HepG2 (cell line): ENCODE measurements around the gene SSTR5. TPM values are rescaled to one million over a fixed set of nuclear protein-coding genes. Genes with fewer than 3 reads are reported as not detected.
A peak's percentile ranks its signal among the peaks of the same experiment; 100 is the strongest.

Source experiments
- ARNT2 ChIP-seq: sonication (generic); formaldehyde crosslinking; IDR thresholded peaks from 2 replicates; pipeline ENCODE4 v1.8.0; 2022; ENCODE audit warnings: mild to moderate bottlenecking, low read depth, missing genetic modification reagents, moderate library complexity
- ATF3 ChIP-seq: sonication (generic); formaldehyde crosslinking; IDR thresholded peaks from 2 replicates; pipeline ENCODE4 v1.4.0; 2020; ENCODE audit warnings: missing genetic modification reagents
- ATRX ChIP-seq: sonication (generic); formaldehyde crosslinking; IDR thresholded peaks from 2 replicates; pipeline ENCODE4 v1.4.0; 2020; ENCODE audit warnings: missing genetic modification reagents, borderline replicate concordance
- CHD4 ChIP-seq: fragments of 200-600 bp; sonication (generic); IDR thresholded peaks from 2 replicates; pipeline ENCODE4 v1.7.0; 2017; ENCODE audit warnings: mild to moderate bottlenecking, low read length, borderline replicate concordance
- EED ChIP-seq: sonication (generic); formaldehyde crosslinking; IDR thresholded peaks from 2 replicates; pipeline ENCODE4 v1.5.0; 2020; ENCODE audit warnings: mild to moderate bottlenecking, missing genetic modification reagents
- GABPB1 ChIP-seq: IDR thresholded peaks from 2 replicates; pipeline ENCODE4 v1.6.1; 2016; ENCODE audit warnings: mild to moderate bottlenecking, missing genetic modification reagents, moderate library complexity, missing compliant biosample characterization
- KDM1A ChIP-seq: IDR thresholded peaks from 2 replicates; pipeline ENCODE4 v1.6.1; 2016; ENCODE audit warnings: missing compliant biosample characterization
- MEIS1 ChIP-seq: sonication (generic); formaldehyde crosslinking; IDR thresholded peaks from 2 replicates; pipeline ENCODE4 v1.9.0; 2021; ENCODE audit warnings: mild to moderate bottlenecking, missing genetic modification reagents, moderate library complexity, borderline replicate concordance
- SETDB1 ChIP-seq: sonication (generic); formaldehyde crosslinking; IDR thresholded peaks from 2 replicates; pipeline ENCODE4 v1.5.1; 2020; ENCODE audit warnings: missing genetic modification reagents, mild to moderate bottlenecking, borderline replicate concordance
- TBX2 ChIP-seq: sonication (generic); formaldehyde crosslinking; IDR thresholded peaks from 2 replicates; pipeline ENCODE4 v1.5.0; 2020; ENCODE audit warnings: missing genetic modification reagents, mild to moderate bottlenecking, borderline replicate concordance
- TMF1 ChIP-seq: sonication (generic); formaldehyde crosslinking; IDR thresholded peaks from 2 replicates; pipeline ENCODE4 v1.8.1; 2022; ENCODE audit warnings: low read depth, missing genetic modification reagents
- YEATS4 ChIP-seq: sonication (generic); formaldehyde crosslinking; IDR thresholded peaks from 2 replicates; pipeline ENCODE4 v1.4.0; 2020; ENCODE audit warnings: missing genetic modification reagents, borderline replicate concordance
- ZBTB38 ChIP-seq: sonication (generic); formaldehyde crosslinking; IDR thresholded peaks from 2 replicates; pipeline ENCODE4 v1.5.1; 2020; ENCODE audit warnings: mild to moderate bottlenecking, missing genetic modification reagents
- ZFP37 ChIP-seq: sonication (generic); formaldehyde crosslinking; IDR thresholded peaks from 2 replicates; pipeline ENCODE4 v1.4.0; 2020; ENCODE audit warnings: missing genetic modification reagents, borderline replicate concordance
- ZFX ChIP-seq: sonication (generic); formaldehyde crosslinking; IDR thresholded peaks from 2 replicates; pipeline ENCODE4 v1.4.0; 2020; ENCODE audit warnings: mild to moderate bottlenecking, low read depth, missing genetic modification reagents, moderate library complexity
- ZFY ChIP-seq: sonication (generic); formaldehyde crosslinking; IDR thresholded peaks from 2 replicates; pipeline ENCODE4 v1.4.0; 2020; ENCODE audit warnings: missing genetic modification reagents
- ZNF143 ChIP-seq: sonication (generic); formaldehyde crosslinking; IDR thresholded peaks from 2 replicates; pipeline ENCODE4 v1.4.0; 2020; ENCODE audit warnings: missing genetic modification reagents
- ZNF614 ChIP-seq: IDR thresholded peaks from 2 replicates; pipeline ENCODE4 v1.6.1; 2018; ENCODE audit warnings: missing biosample characterization, missing genetic modification reagents, inconsistent platforms, borderline replicate concordance
- polyA plus RNA-seq, 8 experiments: library from polyadenylated mRNA; depleted of rRNA in 3 of 8; stranded (reverse) in 7 of 8; unstranded in 1 of 8; fragments of >200 nt; fragmentation: Illumina TruSeq in 4 of 8; extraction: Trizol in 4 of 8; gene quantifications; 2 replicates each; pipeline versions ENCODE4 v1.2.1 to v1.2.3, GENCODE V29; 2011 to 2016; ENCODE audit warnings: low read depth in 4 of 8, missing spikeins in 1 of 8, mixed read lengths in 1 of 8; ENCODE audit not compliant: insufficient read depth in 1 of 8
- total RNA-seq, 5 experiments: library from RNA; depleted of rRNA; stranded (reverse); fragments of >200 nt; fragmentation: Illumina TruSeq; extraction: Trizol; gene quantifications; 2 replicates each; pipeline ENCODE4 v1.2.3, GENCODE V29; 2016; ENCODE audit warnings: low read depth in 1 of 5
- TF ChIP-seq, protein P1 (sequence below): sonication (generic); formaldehyde crosslinking; conservative IDR thresholded peaks from 2 replicates; pipeline ENCODE4 v1.4.0; 2020; ENCODE audit warnings: missing genetic modification reagents
- TF ChIP-seq, protein P2 (sequence below): sonication (generic); formaldehyde crosslinking; IDR thresholded peaks from 2 replicates; pipeline ENCODE4 v1.8.0; 2023; ENCODE audit warnings: mild to moderate bottlenecking, missing genetic modification reagents
- TF ChIP-seq, protein P3 (sequence below): sonication (generic); formaldehyde crosslinking; IDR thresholded peaks from 2 replicates; pipeline ENCODE4 v1.5.0; 2020; ENCODE audit warnings: mild to moderate bottlenecking, missing genetic modification reagents, moderate library complexity
- TF ChIP-seq, protein P4 (sequence below): sonication (generic); formaldehyde crosslinking; IDR thresholded peaks from 2 replicates; pipeline ENCODE4 v1.8.0; 2022; ENCODE audit warnings: mild to moderate bottlenecking, missing genetic modification reagents; ENCODE audit not compliant: insufficient replicate concordance

The SSTR5 gene
- total and polyA plus RNA-seq, 2 of the 13 experiments (the other 11 are each of a cell fraction or from before 2014, with no cell fraction given) = 0.20 to 0.49 TPM

- TF ChIP-seq, protein P1, sequence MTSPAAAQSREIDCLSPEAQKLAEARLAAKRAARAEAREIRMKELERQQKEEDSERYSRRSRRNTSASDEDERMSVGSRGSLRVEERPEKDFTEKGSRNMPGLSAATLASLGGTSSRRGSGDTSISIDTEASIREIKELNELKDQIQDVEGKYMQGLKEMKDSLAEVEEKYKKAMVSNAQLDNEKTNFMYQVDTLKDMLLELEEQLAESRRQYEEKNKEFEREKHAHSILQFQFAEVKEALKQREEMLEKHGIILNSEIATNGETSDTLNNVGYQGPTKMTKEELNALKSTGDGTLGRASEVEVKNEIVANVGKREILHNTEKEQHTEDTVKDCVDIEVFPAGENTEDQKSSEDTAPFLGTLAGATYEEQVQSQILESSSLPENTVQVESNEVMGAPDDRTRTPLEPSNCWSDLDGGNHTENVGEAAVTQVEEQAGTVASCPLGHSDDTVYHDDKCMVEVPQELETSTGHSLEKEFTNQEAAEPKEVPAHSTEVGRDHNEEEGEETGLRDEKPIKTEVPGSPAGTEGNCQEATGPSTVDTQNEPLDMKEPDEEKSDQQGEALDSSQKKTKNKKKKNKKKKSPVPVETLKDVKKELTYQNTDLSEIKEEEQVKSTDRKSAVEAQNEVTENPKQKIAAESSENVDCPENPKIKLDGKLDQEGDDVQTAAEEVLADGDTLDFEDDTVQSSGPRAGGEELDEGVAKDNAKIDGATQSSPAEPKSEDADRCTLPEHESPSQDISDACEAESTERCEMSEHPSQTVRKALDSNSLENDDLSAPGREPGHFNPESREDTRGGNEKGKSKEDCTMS (CRISPR knock-in tag) = no peak
- TF ChIP-seq, protein P2, sequence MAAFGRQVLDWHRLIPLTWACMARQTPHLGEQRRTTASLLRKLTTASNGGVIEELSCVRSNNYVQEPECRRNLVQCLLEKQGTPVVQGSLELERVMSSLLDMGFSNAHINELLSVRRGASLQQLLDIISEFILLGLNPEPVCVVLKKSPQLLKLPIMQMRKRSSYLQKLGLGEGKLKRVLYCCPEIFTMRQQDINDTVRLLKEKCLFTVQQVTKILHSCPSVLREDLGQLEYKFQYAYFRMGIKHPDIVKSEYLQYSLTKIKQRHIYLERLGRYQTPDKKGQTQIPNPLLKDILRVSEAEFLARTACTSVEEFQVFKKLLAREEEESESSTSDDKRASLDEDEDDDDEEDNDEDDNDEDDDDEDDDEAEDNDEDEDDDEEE (CRISPR knock-in tag) = 0 out of 2 replicates have a peak, but pooled peaks have one; percentile 47
- TF ChIP-seq ZFX (CRISPR knock-in tag) (peak; percentile 82), TBX2 (peak; percentile 52; the same call in 1 of the 2 replicates), ZNF143 (0 out of 2 replicates have a peak, but pooled peaks have one; percentile 15), MEIS1 (CRISPR knock-in tag) (0 out of 2 replicates have a peak, but pooled peaks have one; percentile 46), ARNT2 (peak; percentile 47; the same call in 1 of the 2 replicates), SETDB1 (CRISPR knock-in tag) (no peak), ZFP37 (CRISPR knock-in tag) (no peak), EED (CRISPR knock-in tag) (0 out of 2 replicates have a peak, but pooled peaks have one; percentile 43), YEATS4 (CRISPR knock-in tag) (0 out of 2 replicates have a peak, but pooled peaks have one; percentile 45), ZBTB38 (CRISPR knock-in tag) (peak; percentile 78), ZFY (peak; percentile 83), CHD4 (no peak), ATRX (CRISPR knock-in tag) (no peak), ATF3 (CRISPR knock-in tag) (peak; percentile 7; the same call in 1 of the 2 replicates), KDM1A (no peak), GABPB1 (CRISPR knock-in tag) (peak; percentile 54; the same call in 1 of the 2 replicates), ZNF614 (CRISPR knock-in tag) (no peak), TMF1 (CRISPR knock-in tag) (no peak)
- TF ChIP-seq, protein P3, sequence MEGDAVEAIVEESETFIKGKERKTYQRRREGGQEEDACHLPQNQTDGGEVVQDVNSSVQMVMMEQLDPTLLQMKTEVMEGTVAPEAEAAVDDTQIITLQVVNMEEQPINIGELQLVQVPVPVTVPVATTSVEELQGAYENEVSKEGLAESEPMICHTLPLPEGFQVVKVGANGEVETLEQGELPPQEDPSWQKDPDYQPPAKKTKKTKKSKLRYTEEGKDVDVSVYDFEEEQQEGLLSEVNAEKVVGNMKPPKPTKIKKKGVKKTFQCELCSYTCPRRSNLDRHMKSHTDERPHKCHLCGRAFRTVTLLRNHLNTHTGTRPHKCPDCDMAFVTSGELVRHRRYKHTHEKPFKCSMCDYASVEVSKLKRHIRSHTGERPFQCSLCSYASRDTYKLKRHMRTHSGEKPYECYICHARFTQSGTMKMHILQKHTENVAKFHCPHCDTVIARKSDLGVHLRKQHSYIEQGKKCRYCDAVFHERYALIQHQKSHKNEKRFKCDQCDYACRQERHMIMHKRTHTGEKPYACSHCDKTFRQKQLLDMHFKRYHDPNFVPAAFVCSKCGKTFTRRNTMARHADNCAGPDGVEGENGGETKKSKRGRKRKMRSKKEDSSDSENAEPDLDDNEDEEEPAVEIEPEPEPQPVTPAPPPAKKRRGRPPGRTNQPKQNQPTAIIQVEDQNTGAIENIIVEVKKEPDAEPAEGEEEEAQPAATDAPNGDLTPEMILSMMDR (CRISPR knock-in tag) = peak; percentile 46
- TF ChIP-seq, protein P4, sequence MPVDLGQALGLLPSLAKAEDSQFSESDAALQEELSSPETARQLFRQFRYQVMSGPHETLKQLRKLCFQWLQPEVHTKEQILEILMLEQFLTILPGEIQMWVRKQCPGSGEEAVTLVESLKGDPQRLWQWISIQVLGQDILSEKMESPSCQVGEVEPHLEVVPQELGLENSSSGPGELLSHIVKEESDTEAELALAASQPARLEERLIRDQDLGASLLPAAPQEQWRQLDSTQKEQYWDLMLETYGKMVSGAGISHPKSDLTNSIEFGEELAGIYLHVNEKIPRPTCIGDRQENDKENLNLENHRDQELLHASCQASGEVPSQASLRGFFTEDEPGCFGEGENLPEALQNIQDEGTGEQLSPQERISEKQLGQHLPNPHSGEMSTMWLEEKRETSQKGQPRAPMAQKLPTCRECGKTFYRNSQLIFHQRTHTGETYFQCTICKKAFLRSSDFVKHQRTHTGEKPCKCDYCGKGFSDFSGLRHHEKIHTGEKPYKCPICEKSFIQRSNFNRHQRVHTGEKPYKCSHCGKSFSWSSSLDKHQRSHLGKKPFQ (CRISPR knock-in tag) = no peak
Measured at GRCh38 chr16:1093284-1094123, 21.0 kb downstream of the SSTR5 start (continued).
